GM21717 (cell line): Measurements from ENCODE around the gene NAT9.

Experiments
- ATAC-seq: cut with Tn5 transposase; IDR thresholded peaks from one replicate; pipeline ENCODE4 v1.9.1; 2021; ENCODE audit warnings: mild to moderate bottlenecking, moderate library complexity; ENCODE audit not compliant: unreplicated experiment

The NAT9 gene, protein sequence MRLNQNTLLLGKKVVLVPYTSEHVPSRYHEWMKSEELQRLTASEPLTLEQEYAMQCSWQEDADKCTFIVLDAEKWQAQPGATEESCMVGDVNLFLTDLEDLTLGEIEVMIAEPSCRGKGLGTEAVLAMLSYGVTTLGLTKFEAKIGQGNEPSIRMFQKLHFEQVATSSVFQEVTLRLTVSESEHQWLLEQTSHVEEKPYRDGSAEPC

DNA sequence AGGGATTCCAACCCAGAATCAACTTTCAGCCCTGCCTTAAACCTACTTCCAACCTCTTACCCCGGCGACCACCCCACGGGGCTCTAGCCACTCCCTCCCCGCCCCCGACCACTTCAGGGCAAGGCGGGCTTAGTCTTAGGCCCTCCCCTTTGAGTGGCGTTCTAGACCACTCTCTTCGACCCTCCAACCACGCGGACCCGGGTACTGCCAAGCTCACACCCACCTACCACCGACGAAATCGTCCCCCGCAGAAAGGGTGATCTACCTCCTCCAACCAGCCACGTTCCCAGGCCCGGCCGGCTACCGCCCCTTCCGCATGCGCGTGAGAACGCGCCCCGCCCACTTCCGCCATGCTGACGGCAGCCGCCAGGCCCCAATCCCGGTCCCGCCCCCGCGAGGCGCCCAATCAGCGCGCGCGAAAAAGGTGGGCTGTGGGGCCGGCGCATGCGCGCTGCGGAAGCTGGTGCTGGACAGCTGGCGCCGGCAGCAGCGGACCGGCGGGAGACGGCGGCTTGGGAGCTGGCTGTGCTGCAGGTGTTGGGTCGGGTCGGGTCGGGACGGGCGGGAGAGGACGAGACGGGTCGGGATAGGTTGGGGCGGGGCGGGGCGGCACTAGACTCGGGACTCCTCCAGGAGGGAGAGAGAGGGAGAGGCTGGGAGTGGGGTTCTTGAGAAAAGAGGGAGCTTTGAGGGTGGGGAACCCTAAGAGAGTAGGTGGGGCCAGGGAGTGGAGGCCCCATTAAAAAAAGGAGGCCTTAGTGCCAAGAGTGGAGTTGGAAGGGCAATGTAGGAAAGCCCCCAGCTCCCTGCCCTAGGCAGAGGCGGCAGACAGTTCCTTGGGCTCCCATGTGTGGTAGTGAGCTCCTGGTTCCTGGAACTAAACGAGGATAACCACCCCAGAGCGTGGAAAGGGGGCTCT, at the start of gene NAT9:
TSS of gene NAT9 (minus strand) at position 302 of the 919 bp plus-strand sequence. CDS start 647 bp downstream, outside the sequence.
- ATAC-seq, result peak; percentile 47

DNA sequence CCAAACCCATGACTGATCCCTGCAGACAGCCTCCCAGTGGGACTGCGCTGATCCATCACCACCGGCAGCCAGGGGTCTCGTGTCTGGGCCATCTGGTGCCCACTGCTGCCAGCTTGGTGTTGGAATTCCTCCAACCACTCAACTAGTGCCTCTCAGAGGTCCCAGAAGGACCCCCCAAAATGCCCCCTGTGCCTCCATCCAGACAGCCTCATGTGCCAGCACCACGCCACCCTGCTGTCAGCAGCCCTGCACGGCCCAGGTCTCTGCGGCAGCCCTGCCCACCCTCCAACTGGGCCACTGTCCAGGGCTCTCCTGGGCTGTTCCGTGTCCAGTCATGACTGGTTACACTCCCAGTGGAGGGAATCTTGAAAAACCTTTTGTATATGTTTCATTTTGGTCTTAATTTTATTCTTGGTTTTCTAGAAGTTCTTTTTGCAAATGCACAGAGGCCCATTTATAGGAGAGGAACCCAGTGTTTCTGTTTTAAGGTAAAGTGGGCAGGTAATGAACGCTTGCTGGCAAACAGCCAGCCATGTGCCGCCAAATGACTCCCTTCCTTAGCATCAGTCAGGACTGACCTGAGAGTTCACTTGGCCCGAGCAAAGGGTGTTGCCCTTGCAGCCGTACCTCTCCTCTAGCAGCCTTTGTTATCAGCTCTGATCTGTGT, 48.9 kb upstream of the NAT9 start:
- no peak for ATAC-seq

DNA sequence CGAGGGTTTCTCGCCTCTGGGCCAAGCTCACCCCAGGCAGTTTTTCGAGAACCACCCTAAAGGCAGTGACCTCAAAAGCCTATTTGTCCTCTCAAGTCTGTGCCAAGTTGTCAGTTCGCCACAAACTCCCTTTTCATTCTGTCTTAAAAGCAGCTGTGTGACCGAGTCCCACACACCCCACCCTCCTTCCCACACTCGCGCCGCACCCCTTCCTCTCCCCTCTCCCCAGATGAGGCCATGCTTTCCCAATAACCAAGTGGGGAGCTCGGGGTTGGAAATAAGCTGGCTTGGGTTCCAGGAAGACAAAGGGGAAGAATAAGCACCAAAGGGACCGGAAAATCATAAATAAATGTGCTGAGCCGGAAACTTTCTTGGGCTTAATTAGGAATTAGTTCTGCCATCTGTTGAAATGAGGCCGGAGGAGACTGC, 46.8 kb upstream of the NAT9 start:
- ATAC-seq, result no peak

DNA sequence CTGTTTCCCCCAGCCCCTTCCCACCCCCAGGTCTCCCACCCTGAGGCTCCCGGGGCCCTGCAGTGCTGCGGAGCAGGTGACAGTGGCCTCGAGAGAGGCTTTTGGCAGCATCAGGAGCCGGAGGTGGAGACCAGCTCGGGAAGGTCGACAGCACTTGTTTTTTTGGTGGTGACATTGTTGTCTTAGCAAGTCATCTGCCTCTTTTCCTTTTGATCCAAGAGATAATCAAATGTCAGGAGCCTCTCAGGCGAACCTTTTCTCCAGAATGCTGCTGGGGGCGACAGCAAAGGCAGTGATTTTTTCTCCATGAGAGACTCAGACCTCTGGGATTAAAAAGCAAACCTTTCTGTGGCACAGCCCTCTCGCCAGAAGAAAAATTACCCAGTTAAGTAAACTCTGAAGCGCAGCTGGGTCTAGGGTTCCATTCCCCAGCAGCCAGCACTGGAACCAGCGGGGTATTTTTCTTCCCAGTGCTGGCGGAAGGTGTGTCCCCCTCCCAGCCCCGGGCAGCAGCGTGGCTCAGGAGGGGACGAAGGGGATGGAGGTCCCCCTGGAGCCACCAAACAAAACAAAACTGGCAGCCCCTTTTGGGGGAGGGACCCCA, 46.3 kb upstream of the NAT9 start:
- no peak for ATAC-seq

DNA sequence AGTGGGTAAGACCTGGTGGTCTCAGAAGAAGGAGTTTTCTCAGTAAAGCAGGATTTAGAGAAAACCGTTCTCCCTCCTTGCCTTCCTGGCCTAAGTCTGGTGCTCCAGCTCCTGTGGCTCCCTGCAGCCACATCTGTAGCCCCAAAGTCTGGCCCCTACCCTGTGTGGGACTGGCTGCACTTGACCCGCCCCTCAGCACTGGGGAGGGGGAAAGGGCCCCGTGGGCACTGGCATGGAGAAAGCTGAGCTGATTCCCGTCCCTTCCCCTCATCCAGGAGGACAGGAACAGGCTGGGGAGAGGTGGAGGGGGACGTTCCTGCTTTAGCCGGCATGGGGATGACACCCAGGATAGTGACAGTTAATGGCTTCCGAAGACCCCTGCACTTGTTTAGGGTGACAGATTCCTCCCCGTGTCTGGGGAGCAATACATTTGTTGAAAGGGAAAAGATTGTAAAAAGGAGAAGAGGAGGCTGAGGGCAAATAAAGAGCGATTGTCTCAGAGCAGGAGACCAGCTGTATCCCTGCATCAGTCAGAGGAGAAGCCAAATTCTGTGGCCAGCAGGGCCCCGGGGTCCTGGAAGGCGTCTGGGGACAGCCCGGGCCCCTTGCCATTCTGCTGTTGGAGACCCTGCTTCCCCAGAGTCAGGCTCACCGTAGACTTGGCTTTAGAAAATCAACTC, 45.6 kb upstream of the NAT9 start:
- ATAC-seq, result no peak

DNA sequence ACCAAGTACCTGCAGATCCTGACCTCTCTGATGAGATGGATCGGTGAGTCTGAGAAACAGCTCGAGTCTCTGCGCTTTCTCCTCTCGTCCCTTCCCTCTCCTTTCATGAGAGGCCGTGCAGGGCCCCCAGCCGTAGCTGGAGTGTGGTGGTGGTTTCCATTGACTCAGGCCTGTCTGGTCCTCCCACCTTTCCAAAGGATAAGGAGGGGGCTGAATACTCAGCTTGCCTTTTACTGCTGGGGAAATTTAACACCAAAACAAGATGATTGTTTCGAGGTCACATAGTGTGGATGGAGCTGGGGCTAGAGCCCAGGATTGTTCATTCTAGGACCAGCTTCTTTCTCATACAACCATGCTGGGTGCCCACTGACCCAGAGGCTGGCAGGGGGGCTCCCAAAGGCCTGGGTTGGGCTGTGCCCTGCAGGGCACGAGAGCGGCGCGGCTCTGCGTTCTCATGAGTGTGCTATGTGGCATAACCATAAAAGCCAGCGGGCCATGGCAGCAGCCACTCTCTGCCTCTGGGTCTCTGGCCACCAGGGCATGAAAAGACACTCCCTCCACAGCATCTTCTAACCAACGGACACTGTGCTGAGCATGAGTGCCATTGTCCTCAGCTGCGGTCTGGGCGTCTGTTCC, 43.8 kb upstream of the NAT9 start:
- ATAC-seq, result no peak

DNA sequence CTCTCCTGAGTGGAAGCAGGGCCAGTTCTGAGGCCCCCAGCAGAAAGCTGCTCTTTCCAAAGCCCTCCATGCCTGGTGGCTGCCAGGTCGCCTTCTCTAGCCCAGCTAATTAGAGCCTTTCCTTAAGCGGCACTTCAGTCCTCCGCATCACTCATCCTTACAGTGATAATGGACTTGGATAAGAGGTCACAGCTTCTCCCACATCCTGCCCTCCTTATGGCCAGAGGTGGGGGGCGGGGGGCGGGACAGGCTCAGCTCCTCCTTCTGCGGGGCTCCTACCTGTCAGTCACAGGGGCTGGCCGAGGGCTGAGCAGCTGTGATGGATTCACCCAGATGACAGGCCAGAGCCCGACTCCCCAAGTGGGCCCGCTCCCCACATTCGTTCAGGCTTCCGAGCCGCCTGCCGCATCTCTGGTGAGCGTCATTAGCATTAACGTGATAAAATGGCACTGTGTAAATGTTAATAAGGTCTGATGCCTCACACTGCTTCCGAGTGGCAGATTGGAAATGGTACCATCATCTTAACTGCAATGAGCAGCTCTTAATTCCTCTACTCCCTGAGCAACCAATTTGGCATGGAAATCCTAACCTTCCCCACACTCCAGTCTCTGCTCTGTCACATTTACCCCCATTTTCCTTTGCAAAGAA, 42.3 kb upstream of the NAT9 start:
- no peak for ATAC-seq

DNA sequence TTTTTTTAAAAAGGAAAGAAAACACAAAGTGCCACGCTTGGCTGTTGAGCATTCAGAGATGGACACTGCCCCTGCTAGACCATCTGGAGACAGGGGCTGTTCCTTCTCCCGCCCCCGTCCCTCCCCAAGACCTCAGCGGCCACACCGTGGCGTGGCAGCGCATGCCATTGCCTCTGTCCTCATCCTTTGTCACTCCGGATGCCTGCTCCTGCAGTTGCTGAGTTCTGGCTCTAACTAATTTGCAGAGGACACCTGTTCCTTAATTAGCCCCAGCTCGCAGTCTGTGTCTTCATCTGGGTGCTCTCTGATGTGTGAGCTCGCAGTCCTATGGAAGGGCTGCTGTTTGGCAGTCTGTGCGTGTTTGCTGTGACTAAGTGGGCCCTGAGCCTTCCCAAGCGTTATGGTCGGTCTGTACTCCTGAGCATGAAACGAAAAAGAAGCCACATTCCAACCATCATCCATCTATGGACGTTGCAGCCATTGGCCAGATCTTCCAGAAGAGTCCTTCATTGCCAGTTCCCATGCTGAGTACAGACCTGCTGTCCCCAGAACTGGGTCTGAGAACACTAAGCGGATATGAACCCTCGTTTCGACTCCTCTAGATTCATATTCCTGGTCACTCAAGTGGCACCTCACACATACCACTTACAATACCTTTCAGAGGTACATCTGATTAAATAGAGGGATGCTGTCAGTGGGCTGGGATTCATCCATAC, 40.9 kb upstream of the NAT9 start:
- ATAC-seq, result no peak

DNA sequence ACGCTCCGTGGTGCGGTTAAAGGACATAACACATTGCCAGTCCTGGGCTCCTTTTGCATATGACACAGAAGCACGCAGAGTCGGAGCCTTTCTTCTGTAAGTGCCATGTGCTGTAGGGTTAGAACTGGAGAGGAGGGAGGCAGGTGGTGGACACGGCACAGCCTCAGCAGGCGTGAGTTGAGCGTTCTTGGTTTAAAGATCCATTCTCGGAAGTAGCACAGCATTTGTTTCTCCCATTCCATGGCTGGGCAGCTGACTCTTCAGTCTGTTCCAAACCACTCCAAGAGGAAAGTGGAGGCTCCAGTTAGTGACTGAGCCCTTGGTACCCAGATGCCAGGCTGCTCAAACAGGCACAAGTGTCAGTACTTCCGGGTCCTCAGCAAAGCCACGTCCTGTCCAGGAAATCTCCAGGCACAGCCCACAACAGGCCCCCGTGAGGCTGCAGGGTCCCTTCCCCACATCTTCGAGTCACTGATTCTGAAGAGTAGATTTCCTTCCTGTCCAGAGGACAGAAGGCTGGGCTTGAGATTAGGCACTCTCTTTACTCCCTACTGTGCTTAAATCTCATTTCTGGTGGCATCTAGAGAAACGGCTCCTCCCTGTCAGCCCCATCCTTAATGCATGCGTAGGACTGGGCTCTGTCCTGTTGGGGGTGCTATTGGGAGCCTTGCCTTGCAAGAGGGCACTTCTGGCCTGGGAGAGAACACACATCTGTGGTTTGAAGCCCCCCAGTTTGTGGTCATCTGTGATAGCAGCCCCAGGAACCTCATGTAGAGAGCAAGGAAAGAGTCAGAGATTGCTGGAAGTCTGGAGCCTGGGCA, 39.6 kb upstream of the NAT9 start:
- ATAC-seq, result no peak

DNA sequence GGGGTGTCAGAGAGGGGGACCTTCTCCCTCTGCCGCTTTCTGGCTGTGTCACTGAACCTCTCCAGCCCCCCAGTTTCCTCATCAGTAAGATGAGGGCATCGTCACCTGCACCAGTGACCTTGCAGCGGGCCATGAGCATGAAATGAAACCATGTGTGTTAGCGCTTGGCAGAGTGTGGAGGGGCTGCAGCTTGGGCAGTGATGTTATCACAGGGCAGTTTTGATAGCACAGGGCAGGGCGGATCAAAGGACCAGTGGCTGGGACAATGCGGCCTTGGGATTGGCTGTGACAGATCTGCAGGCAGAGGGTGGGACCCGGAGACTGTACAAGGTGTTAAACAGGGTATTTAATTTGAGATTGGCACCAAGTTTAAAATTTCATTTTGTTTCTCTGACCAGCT, 38.9 kb upstream of the NAT9 start:
- ATAC-seq, result no peak

DNA sequence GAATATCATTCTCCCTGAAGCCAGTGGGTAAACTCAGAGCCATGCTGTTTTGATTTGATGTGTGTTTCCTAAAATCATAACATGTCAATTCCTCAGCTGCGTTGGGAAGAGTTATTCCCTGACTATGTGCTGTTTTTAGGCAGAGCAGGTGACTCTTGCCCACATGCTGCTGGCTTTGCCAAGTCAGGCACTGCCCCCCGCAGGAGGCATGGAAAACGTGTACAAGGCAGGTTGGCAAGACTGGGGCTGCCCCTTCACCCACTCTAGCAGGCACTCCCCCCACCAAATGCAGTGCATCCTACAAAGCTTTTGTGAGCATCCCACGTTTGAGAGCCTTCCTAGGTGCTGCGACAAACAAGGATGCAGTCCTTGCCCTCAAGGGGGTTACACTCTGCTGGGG, 38.3 kb upstream of the NAT9 start:
- ATAC-seq, result no peak

DNA sequence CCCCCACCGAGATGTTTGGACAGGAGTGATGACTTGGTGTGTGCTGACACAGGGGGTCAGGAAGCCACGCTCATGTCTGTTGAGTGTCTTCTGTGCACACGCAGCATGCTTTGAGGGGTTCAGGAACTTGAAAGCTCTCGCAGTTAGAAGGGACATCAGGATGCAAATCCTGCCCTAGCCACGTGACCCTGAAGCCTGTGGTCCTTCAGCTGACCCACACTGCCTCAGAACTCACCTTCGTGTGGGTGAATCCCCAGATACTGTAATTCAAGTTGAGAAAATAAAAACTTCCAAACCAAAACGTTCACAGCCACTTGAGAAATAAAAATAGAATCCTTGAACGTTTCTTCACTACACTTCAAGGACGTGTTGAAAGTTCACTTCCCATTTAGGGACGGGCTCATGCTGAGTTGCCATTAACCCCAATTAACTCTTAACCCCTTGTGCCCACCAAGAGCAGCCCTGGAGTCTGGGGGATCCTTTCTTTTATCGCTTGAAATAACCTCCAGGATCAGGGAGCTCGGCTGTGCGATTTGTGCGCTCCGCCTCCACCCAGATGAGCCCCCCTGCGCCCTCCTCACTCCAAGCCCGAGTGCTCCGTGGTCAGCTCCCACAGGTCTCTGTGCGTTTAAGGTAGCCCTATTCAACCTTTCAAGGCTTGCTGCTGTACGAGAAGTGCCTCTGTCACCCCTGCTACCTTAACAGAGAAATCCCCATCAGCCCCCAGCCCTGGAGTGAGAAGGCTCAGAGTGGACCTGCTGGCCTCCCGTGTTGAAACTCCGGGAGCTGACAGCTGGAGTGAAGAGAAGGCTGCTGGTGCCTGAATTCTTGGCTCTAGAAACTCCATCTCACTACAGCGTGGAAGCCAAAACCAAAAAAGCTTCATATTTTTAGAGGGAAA, 36.2 kb upstream of the NAT9 start:
- ATAC-seq, result no peak

DNA sequence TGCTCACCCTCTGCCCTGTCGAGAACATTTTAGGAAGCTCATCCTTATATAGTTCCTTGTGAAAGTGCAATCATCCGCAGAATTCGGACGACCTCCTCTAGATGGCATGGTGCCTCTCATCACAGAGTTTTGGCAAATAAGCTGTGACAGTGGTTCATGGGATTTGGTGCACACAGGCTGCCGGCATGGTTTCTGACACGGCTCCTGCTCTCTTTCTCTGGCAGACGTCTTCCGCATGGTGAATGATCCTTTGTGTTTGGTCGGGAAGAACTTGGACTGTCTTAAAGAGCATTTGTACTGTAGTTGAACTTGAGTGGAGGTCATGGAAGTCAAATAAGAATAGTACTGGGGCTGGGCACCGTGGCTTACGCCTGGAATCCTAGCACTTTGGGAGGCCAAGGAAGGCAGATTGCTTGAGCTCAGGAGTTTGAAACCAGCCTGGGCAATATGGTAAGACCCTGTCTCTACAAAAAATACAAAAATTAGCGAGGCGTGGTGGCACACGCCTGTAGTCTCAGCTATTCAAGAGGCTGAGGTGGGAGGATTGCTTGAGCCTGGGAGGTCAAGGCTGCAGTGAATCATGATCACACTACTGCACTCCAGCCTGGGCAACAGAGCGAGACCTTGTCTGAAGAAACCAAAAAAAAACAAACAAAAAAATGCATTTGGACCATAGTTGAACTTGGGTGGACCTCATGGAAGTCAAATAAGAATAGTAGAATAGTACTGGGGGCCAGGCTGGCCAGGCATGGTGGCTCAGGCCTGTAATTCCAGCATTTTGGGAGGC, 34.7 kb upstream of the NAT9 start:
- no peak for ATAC-seq

DNA sequence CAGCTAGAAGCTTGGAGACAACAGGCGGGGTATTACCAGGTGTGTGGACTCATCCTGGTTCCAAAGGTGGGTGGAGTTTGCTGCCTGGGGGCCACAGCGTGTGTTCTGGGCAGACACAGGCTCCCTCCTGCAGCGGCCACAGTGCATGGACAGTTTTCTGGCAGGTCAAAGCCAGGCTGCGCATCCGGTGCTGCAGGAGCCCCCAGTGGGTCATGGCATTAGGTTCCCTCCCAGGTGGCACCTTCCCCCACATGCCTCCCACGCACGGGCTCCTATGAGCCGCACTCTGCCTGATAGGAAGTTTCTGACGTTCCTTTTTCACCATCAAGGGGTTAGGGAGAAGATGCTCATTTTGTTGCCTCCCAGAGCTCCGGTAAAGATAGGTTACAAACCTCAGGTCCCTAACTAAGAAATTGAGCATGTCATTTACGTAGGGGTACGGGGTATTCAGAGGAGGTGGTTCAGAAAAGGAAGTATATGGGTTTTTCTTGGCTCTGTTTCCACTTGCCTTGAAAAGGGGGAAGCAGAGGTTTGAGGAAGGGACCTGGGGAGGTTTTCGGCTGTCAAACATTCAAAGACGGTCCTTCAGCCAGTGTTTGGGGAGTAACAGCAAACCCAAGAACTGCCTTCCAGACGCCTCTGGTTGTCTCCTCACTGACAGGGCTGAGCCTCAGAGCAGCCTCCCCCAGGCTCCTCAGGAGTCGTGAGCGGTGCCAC, 32.7 kb upstream of the NAT9 start:
- ATAC-seq, result no peak

DNA sequence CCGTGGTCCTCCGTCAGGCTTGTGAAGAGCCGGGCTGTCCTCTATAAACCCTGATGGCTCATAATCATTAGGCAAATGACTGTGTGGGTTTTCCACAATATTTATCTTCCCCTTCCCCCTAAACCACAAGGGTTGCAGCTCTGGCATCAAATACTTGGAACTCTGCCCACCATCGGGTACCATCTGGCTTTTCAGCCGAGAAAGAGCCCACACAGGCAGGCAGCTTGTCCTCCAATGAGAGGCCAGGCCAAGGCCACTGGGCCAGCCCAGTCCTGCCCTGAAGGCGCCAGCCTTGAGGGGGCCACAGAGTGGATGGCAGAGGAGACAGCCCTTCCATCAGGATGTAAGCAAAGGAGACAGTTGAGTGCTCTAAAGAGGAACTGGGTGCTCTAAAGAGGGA, 31.8 kb upstream of the NAT9 start:
- no peak for ATAC-seq

DNA sequence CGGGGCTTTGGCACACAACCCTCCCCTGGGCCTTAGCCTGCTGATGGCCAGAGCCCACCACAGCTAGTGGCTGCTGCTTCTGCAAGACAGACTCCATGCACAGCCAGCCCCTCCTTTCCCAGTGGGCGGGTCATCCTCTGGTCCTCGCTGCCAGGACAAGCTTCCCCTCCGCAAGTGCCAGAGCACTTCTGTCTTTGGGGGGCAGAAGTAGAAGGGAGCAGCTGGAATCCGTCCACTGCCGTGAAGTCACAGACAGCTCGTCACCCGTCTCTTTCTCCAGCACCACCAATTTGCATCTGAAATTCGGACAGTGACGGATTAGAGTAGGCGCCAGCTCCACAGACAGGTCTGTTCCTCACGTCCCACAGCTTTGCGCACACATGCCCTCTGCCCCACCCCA, 31.3 kb upstream of the NAT9 start:
- no peak for ATAC-seq
